ENCODE data around the gene PTPRK.

GRCh38 chr6:127990074-127990473 lies 530.3 kb downstream of the PTPRK start:
- TF ChIP-seq, protein P1, sequence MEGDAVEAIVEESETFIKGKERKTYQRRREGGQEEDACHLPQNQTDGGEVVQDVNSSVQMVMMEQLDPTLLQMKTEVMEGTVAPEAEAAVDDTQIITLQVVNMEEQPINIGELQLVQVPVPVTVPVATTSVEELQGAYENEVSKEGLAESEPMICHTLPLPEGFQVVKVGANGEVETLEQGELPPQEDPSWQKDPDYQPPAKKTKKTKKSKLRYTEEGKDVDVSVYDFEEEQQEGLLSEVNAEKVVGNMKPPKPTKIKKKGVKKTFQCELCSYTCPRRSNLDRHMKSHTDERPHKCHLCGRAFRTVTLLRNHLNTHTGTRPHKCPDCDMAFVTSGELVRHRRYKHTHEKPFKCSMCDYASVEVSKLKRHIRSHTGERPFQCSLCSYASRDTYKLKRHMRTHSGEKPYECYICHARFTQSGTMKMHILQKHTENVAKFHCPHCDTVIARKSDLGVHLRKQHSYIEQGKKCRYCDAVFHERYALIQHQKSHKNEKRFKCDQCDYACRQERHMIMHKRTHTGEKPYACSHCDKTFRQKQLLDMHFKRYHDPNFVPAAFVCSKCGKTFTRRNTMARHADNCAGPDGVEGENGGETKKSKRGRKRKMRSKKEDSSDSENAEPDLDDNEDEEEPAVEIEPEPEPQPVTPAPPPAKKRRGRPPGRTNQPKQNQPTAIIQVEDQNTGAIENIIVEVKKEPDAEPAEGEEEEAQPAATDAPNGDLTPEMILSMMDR (conservative IDR thresholded peaks at IDR 0.05 in 1 of 2, IDR thresholded peaks at IDR 0.05 in 1 of 2; ENCODE audit: extremely low read depth in 1 of 2, insufficient read depth in 1 of 2, low read depth in 1 of 2, low read length in 2 of 2) = no peak
- TF ChIP-seq EZH2 (IDR thresholded peaks at IDR 0.05; ENCODE audit: borderline replicate concordance, low read length) = no peak
